K562 (cell line): Measurements from ENCODE around the gene FAM174C. TPM values are rescaled to one million over a fixed set of nuclear protein-coding genes. Genes with fewer than 3 reads are reported as not detected.

Experiments used
- CCNT2 ChIP-seq: IDR thresholded peaks from 2 replicates; pipeline ENCODE4 v1.6.1; 2011; ENCODE audit warnings: borderline replicate concordance, low read depth, mild to moderate bottlenecking, moderate library complexity, mixed read lengths, low read length; ENCODE audit not compliant: insufficient read length; ENCODE audit errors: extremely low read depth
- CREB3 ChIP-seq: fragments of 450-650 bp; conservative IDR thresholded peaks from 2 replicates; pipeline ENCODE4 v1.6.1; 2016; ENCODE audit warnings: missing genetic modification characterization, low read depth, mild to moderate bottlenecking, missing compliant biosample characterization, moderate library complexity
- EGR1 ChIP-seq: fragments of 450-650 bp; conservative IDR thresholded peaks from 2 replicates; pipeline ENCODE4 v1.6.1; 2017; ENCODE audit warnings: mild to moderate bottlenecking
- HDAC3 ChIP-seq: fragments of 450-650 bp; IDR thresholded peaks from 2 replicates; pipeline ENCODE4 v1.6.1; 2018; ENCODE audit warnings: borderline replicate concordance, mild to moderate bottlenecking, moderate library complexity; ENCODE audit not compliant: partially characterized antibody
- LCOR ChIP-seq: sonication (generic); formaldehyde crosslinking; IDR thresholded peaks from 2 replicates; pipeline ENCODE4 v1.8.0; 2022; ENCODE audit warnings: mild to moderate bottlenecking, missing genetic modification reagents
- NELFE ChIP-seq: IDR thresholded peaks from 2 replicates; pipeline ENCODE4 v1.6.1; 2011; ENCODE audit warnings: mild to moderate bottlenecking; ENCODE audit not compliant: insufficient read depth, insufficient read length
- NR3C1 ChIP-seq: sonication (generic); formaldehyde crosslinking; IDR thresholded peaks from 2 replicates; pipeline ENCODE4 v1.8.1; 2022; ENCODE audit warnings: missing genetic modification reagents
- PKNOX1 ChIP-seq: fragments of 450-650 bp; IDR thresholded peaks from 2 replicates; pipeline ENCODE4 v1.6.1; 2016
- PRDM10 ChIP-seq: fragments of 450-650 bp; IDR thresholded peaks from 2 replicates; pipeline ENCODE4 v1.6.1; 2018; ENCODE audit not compliant: partially characterized antibody
- RREB1 ChIP-seq: fragments of 250-450 bp; sonication (Bioruptor Pico); IDR thresholded peaks from 2 replicates; pipeline ENCODE4 v1.4.0; 2020
- SIRT6 ChIP-seq: IDR thresholded peaks from one replicate; pipeline ENCODE4 v1.6.1; 2012; ENCODE audit warnings: low read depth, mild to moderate bottlenecking, control low read depth, inconsistent platforms, low read length, moderate library complexity
- STAT5B ChIP-seq: fragments of 250-450 bp; sonication (Bioruptor Pico); IDR thresholded peaks from 2 replicates; pipeline ENCODE4 v1.8.0; 2021; ENCODE audit warnings: mild to moderate bottlenecking, inconsistent platforms
- ZNF655 ChIP-seq: fragments of 250-450 bp; sonication (Bioruptor Pico); IDR thresholded peaks from 2 replicates; pipeline ENCODE4 v1.5.0; 2021
- polyA plus RNA-seq, 8 experiments: library from polyadenylated mRNA; depleted of rRNA in 4 of 8; stranded (reverse) in 5 of 8; unstranded in 3 of 8; fragments of >200 nt; fragmentation: Nextera tagmentation in 2 of 8; fragmentation: Illumina TruSeq in 1 of 8; extraction: Ambion mirVana in 2 of 8; extraction: Trizol in 1 of 8; gene quantifications; 2 replicates each; pipeline versions ENCODE4 v1.2.1 to v1.2.3, GENCODE V29; 2011 to 2014; ENCODE audit warnings: inconsistent platforms in 1 of 8, missing spikeins in 1 of 8
- total RNA-seq, 7 experiments: library from RNA; depleted of rRNA in 6 of 7; stranded (reverse); fragments of >200 nt in 6 of 7; fragmentation: Illumina TruSeq in 2 of 7; extraction: Trizol in 2 of 7; gene quantifications; 2 replicates each; pipeline versions ENCODE4 v1.2.1 to v1.2.3, GENCODE V29; 2011 to 2021; ENCODE audit warnings: low replicate concordance in 1 of 7

Gene FAM174C
- total and polyA plus RNA-seq, 9 of the 15 experiments (the other 6 are each of a cell fraction or from before 2014, with no cell fraction given), result 0.66 to 89.6 (median 20.3) TPM

GRCh38 chr19:1237754-1238368 lies 37.5 kb upstream of the FAM174C start, which contains the start of gene CBARP (continued):
- TF ChIP-seq RREB1 (CRISPR knock-in tag) (no peak), NELFE (no peak), NR3C1 (CRISPR knock-in tag) (no peak), EGR1 (0 out of 2 replicates have a peak, but pooled peaks have one; percentile 12), PKNOX1 (no peak), CCNT2 (peak; percentile 92), SIRT6 (no peak), ZNF655 (CRISPR knock-in tag) (no peak), PRDM10 (no peak), HDAC3 (no peak), STAT5B (CRISPR knock-in tag) (no peak), CREB3 (tag) (no peak), LCOR (no peak)
